Thyroid gland (tissue), 4 donors: ENCODE data around the gene ITPR2. TPM values are rescaled to one million over a fixed set of nuclear protein-coding genes. Genes with fewer than 3 reads are reported as not detected.

Experiments used
- DNase-seq, 2 donors: peaks; one replicate each; pipeline ENCODE4 v3.0.0-alpha.2; 2019
- H3K27ac ChIP-seq, 3 donors: fragments of 200-600 bp; sonication (generic); 1 replicate in 2 of 3; 2 replicates in 1 of 3; pipeline ENCODE4 v1.5.1; 2016 to 2019; ENCODE audit warnings: mild to moderate bottlenecking in 1 of 3, moderate library complexity in 1 of 3
- H3K27me3 ChIP-seq: fragments of 200-600 bp; sonication (generic); one replicate; pipeline ENCODE4 v1.5.1; 2019
- H3K36me3 ChIP-seq, 2 donors: fragments of 200-600 bp; sonication (generic); one replicate each; pipeline ENCODE4 v1.5.1; 2016 to 2019
- H3K4me1 ChIP-seq, 2 donors: fragments of 200-600 bp; sonication (generic); one replicate each; pipeline ENCODE4 v1.5.1; 2017 to 2019
- H3K4me3 ChIP-seq, 3 donors: fragments of 200-600 bp; sonication (generic); replicated peaks in 1 of 3; 1 replicate in 2 of 3; 2 replicates in 1 of 3; pipeline ENCODE4 v1.5.1; 2016; ENCODE audit warnings: mild to moderate bottlenecking in 1 of 3
- H3K9me3 ChIP-seq: fragments of 200-600 bp; sonication (generic); one replicate; pipeline ENCODE4 v1.5.1; 2017
- CTCF ChIP-seq, 6 experiments: fragments of 200-600 bp in 3 of 6; fragments of 450-650 bp in 3 of 6; sonication (generic) in 3 of 6; IDR thresholded peaks; one replicate each; pipeline ENCODE4 v1.5.1; 2016 to 2019; ENCODE audit warnings: antibody characterized with exemption in 6 of 6, mild to moderate bottlenecking in 2 of 6, inconsistent platforms in 1 of 6, moderate library complexity in 1 of 6
- POLR2A ChIP-seq, 2 donors: fragments of 450-650 bp; IDR thresholded peaks; one replicate each; pipeline ENCODE4 v1.6.1; 2017; ENCODE audit warnings: antibody characterized with exemption in 2 of 2, mild to moderate bottlenecking in 2 of 2, moderate library complexity in 1 of 2
- WGBS, 2 donors: methylation state at CpG; one replicate each; pipeline ENCODE4 v1.1.5; 2017; 5-methylcytosine and 5-hydroxymethylcytosine counted together
- intact Hi-C: fragments of 100-400 bp; cut with DNase I; formaldehyde crosslinking; loops from one replicate; pipeline ENCODE4 v1.15.1; 2023
- total RNA-seq, 4 donors: library from RNA; depleted of rRNA; stranded (reverse); fragments of >200 nt; gene quantifications; one replicate each; pipeline ENCODE4 v1.2.3, GENCODE V29; 2016

The ITPR2 gene
- total RNA-seq, 4 donors from 2014 or later, result 24.4 to 39.7 (median 33.7) TPM

- no peaks in the 10 kb centered on the region for H3K9me3 ChIP-seq
- H3K4me3 ChIP-seq, result no peak overlapping the region
- 62 to 76% methylated on average over 1 of the region's 1 CpG for WGBS, 2 donors
- no peaks in the 10 kb centered on the region for H3K4me1 ChIP-seq
- H3K27me3 ChIP-seq, result no peaks in the 10 kb centered on the region
- no peaks in the 10 kb centered on the region for H3K36me3 ChIP-seq
- intact Hi-C loops, result no loop called here
- TF ChIP-seq CTCF (IDR thresholded peaks at IDR 0.05), result no peak
- no peak for TF ChIP-seq POLR2A (IDR thresholded peaks at IDR 0.05)
- no peak for DNase-seq
- H3K27ac ChIP-seq, result no peak overlapping the region
These were observed 443.7 kb downstream of the ITPR2 start for GRCh38 chr12:26389343-26389742.

GRCh38 chr12:26384536-26384935 lies 448.5 kb downstream of the ITPR2 start:
- no peak for DNase-seq
- Histone ChIP-seq H3K4me3 (no peak overlapping the region), H3K36me3 (no peaks in the 10 kb centered on the region), H3K9me3 (no peaks in the 10 kb centered on the region), H3K4me1 (no peaks in the 10 kb centered on the region), H3K27ac (no peak overlapping the region), H3K27me3 (no peaks in the 10 kb centered on the region)
- intact Hi-C loops, result no loop called here
- 70 to 77% methylated on average over 1 of the region's 1 CpG for WGBS, 2 donors
- no peak for TF ChIP-seq CTCF (IDR thresholded peaks at IDR 0.05)
- no peak for TF ChIP-seq POLR2A (IDR thresholded peaks at IDR 0.05)

- intact Hi-C loops, result no loop called here
- H3K4me3 ChIP-seq, result no peak overlapping the region
- 100% methylated on average over 1 of the region's 1 CpG for WGBS, 2 donors
- no peaks in the 10 kb centered on the region for H3K36me3 ChIP-seq
- no peaks in the 10 kb centered on the region for H3K9me3 ChIP-seq
- H3K27ac ChIP-seq, result no peak overlapping the region
- DNase-seq, result no peak
- H3K4me1 ChIP-seq, result no peaks in the 10 kb centered on the region
- H3K27me3 ChIP-seq, result no peaks in the 10 kb centered on the region
- no peak for TF ChIP-seq POLR2A (IDR thresholded peaks at IDR 0.05)
- no peak for TF ChIP-seq CTCF (IDR thresholded peaks at IDR 0.05)
These were observed 450.0 kb downstream of the ITPR2 start for GRCh38 chr12:26383041-26383440.

GRCh38 chr12:26380897-26381296 lies 452.1 kb downstream of the ITPR2 start:
- TF ChIP-seq CTCF (IDR thresholded peaks at IDR 0.05) (no peak), POLR2A (IDR thresholded peaks at IDR 0.05) (no peak)
- H3K27me3 ChIP-seq, result no peaks in the 10 kb centered on the region
- no peak overlapping the region for H3K4me3 ChIP-seq
- no peaks in the 10 kb centered on the region for H3K9me3 ChIP-seq
- H3K36me3 ChIP-seq, result no peaks in the 10 kb centered on the region
- no peak for DNase-seq
- H3K4me1 ChIP-seq, result no peaks in the 10 kb centered on the region
- WGBS, 2 donors, result 50 to 75% methylated on average over 1 of the region's 1 CpG
- H3K27ac ChIP-seq, result no peak overlapping the region
- intact Hi-C loops, result no loop called here

- TF ChIP-seq POLR2A (IDR thresholded peaks at IDR 0.05) (no peak), CTCF (IDR thresholded peaks at IDR 0.05) (no peak)
- DNase-seq, result no peak
- WGBS, 2 donors, result 91 to 98% methylated on average over 2 of the region's 2 CpGs
- H3K9me3 ChIP-seq, result no peaks in the 10 kb centered on the region
- H3K27ac ChIP-seq, result no peak overlapping the region
- H3K36me3 ChIP-seq, result no peaks in the 10 kb centered on the region
- no peaks in the 10 kb centered on the region for H3K27me3 ChIP-seq
- intact Hi-C loops, result no loop called here
- H3K4me3 ChIP-seq, result no peak overlapping the region
- no peaks in the 10 kb centered on the region for H3K4me1 ChIP-seq
These were observed 453.1 kb downstream of the ITPR2 start for GRCh38 chr12:26379777-26380467.
